Eye (tissue), 1 donor: ENCODE measurements around the gene GGTLC2.
A peak's percentile ranks its signal among the peaks of the same experiment; 100 is the strongest.
"Not testable (repeated sequence)": the region's sequence is repeated elsewhere in the genome, so short reads cannot be mapped to it uniquely, and the experiment has no call there.

Experiments
- DNase-seq: peaks from one replicate; pipeline ENCODE4 v3.0.0-alpha.2; 2015

GGTLC2 gene

DNA sequence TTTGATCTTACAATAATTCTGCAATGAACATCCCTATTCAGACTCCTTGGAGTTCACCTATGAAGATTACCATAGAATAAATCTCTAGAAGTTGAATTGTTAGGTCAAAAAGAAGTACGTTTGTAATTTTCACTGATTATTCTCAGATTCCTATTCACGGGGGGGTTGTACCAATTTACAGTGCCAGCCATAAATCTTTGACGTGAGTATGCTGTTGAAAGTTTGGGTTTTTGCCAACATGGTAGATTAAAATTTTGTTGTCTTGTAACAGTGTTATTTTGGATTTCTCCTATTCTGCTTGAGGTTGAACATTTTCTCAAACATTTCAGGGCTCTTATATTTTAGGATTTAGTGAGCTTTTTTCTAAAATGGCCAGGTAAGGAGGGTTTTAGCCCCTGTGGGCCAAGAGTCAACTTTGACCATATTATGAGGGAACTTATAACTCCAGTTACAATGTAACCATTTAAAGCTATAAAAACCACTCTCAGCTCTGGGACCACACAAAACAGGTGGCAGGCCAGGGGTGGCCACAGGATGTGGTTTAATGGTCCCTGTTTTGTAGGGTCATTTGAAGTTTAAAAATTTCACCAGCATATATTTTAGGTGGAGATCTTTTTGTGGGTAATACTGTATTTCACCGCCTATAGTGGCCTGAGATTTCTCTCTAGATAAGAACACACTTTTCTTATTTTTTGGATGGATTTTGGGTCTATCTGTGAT, 25.8 kb downstream of the GGTLC2 start:
- DNase-seq, result no peak

DNA sequence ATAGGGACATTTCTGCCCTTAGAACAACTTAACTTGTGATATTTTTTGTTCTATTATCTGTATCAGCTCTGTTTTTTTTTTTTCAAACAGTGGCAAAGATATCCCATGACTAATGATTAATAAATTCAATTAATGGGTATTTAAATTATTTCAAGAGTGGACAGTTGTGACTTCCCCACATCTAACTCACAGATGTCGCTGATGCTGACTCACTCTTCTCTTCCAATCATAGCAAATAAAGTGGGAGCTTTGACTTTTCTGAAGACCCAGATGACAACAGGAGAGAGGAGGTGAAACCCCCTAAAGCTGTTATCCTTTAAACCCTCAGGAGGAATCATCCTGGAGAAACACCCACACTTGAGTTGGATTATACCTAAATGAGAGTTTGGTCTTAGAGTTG, 27.1 kb downstream of the GGTLC2 start:
- DNase-seq, result no peak

DNA sequence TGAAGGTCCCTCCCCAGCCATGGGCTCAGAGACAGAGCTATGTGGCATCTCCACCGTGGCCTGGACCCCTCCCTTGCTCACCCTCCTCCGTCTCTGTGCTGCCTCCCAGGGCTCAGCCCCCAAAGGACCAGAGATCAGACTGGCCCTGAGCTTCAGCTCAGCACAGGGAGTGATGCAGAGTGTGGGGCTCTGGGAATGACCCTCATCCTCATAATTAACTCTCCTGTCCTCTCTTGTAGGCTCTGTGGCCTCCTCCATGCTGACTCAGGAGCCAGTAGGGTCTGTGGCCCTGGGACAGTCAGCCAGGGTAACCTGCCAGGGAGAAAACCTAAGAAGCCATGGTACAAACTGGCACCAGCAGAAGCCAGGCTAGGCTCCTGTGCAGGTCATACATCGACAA, 28.7 kb downstream of the GGTLC2 start:
- no peak for DNase-seq

DNA sequence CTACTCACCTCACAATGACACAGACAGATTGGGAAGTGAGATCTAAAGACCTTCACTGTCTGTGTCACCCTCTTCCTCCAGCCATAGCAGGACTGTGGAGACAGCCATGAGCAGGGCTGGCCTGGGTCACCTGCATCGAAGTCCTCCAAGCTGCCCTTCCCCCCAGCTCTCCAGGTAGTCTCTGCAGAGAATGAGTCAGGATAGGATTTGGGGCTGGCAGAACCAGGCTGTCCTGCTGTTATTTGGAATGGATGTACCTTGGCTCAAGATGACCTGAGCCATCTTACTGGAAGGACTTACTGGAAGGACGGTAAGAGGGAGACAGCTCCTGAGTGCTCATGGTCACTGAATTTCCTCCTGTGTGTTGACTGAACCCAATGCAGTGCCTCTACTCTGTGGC, 29.2 kb downstream of the GGTLC2 start:
- no peak for DNase-seq

DNA sequence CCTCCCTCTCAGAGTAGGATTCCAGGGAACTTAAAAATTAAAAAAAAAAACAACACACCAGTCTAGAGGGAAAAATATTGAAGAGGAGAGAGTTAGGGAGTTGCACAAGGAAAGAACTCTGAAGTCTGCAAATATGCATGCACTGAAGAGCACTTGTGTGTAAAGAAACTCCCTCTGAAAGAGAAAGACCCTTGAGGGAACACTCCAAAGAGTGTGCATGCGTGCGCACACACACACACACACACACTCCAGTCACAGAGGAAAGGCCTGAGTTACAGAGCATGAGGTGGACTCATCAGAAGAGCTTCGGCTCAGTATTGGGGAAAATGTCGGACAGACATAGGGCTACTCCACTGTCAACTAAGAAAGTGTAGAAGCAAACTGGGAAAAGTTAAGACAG, 30.1 kb downstream of the GGTLC2 start:
- no peak for DNase-seq

DNA sequence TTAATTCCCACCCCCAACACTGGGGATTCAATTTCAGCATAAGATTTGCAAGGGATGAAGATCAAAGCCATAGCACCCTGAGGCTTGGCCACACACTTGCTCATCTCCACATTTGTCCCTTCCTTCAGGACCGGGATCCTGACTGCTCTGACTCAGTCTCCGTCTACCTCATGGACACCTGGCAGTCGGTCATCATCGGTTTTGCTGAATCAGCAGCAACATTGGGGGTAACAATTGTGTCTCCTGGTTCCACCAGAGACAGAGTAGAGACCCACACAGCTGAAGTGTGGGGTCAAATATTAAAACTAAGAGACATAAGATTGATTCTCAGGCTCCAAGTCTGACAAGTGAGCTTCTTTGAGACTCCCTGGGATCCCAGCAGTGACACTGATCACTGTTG, 34.6 kb downstream of the GGTLC2 start:
- DNase-seq, result no peak

DNA sequence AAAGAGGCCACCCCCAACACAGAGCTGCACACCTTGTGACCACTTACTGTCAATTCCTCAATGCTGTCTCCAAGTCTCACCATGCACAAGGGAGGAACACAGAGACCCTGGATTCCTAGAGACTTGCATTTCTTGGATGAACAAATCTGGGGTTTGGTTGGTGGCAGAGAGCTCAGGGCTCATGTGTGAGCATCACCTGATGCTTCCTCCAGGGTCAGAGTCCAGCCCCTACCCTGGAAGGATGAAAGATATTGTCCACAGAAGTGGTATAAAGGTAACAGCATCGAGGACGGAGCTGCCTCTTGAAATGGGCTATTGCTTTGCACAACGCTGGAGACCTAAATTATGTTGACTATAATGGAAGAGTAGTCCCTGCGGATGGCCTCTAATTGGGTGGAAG, 36.0 kb downstream of the GGTLC2 start:
- DNase-seq, result no peak

DNA sequence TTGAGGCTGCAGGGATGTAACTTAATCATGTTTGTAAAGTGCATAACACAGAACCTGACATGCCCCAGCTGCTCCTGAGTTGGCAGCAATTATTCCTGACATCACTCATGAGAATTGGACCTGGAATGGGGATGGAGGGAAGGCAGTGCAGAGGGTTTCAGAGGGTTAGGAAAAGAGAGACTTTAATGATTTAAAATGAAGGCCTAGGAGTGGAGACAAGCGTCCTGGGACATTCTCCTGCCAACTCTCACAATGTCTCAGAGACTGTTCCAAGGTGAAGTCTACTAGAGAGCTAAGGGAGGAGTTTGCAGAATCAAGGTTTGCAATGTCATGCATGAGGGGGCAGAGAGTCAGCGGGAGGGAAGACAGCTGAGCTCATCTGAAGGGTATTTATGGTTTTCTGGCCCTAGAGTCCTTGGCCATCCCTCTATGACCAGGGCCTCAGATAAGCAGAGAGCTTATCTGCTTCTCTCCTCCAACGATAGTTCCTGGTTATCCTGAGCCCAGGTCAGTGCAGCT, 36.9 kb downstream of the GGTLC2 start:
- peak; percentile 49 for DNase-seq

DNA sequence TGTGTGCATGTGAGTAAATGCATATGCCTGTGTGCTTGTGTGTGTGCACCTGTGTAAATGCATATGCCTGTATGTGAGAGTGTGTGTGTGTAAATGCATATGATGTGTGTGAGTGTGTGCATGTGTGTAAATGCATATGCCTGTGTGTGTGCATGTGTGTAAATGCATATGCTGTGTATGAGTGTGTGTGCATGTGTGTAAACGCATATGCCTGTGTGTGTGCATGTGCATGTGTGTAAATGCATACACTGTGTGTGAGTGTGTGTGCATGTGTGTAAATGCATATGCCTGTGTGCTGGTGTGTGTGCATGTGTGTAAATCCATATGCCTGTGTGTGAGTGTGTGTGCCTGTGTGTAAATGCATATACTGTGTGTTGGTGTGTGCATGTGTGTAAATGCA, 37.8 kb downstream of the GGTLC2 start:
- DNase-seq, result no peak

DNA sequence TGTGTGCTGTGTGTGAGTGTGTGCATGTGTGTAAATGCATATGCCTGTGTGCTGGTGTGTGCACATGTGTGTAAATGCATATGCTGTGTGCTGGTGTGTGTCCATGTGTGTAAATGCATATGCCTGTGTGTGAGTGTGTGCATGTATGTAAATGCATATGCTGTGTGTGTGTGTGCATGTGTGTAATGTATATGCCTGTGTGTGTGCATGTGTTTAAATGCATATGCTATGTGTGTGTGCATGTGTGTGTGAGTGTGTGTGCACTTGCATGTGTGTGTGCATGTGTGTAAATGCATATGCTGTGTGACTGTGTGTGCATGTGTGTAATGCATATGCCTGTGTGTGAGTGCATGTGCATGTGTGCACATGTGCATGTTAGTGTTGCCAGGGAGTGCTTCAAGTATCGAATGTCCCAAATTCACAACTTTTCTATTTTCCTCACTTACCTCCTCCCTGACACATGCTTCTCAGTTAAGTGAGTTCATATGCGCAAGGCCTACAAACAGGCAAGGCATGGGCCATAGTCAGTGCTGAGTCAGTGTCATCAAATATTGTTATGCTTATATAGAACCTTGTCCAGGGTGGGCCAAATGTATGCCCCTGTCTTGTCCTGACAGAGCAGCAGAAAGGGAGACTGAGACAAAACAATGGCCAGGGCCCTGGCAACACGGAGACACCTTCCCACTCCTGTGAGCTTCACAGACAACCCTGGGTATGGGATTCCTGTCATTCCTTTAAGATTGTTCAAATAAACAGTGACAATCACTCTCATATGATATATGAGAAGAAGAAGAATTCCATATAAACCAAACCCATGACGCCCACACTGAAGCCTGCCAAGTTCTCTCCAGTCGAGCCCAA, 38.6 kb downstream of the GGTLC2 start:
- DNase-seq, result peak; percentile 21

DNA sequence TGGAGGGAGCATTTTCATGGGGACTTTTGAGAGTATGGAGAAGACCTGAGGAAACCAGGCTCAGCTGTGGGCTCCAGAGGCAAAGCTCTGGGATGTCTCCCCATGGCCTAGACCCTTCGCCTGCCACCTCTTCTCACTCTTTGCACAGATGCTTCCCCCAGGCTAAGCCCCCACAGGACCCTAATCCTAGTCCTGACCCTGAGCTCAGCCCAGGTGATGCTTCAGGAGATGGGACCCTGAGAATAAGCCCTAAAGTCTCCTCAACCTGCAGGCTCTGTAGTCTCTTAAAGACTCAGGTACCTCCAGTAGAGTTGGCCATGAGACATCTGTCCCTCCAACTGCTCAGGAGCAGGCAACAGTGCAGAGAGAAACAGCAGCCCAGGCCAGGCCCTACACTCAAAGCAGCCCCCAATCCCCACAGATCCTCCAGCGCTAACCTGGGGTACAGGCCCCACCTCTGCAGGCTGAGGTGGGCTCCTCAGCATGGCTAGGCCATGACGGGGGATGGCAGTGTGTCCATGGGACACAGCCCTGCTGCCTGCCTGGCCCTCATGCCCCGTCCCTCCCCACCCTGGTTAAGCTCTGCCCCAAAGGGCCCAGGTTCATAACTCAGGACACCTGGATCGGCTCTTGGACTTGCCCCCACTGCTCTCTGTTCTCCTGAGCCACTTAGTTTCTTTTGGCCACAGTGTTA, 39.4 kb downstream of the GGTLC2 start:
- no peak for DNase-seq

DNA sequence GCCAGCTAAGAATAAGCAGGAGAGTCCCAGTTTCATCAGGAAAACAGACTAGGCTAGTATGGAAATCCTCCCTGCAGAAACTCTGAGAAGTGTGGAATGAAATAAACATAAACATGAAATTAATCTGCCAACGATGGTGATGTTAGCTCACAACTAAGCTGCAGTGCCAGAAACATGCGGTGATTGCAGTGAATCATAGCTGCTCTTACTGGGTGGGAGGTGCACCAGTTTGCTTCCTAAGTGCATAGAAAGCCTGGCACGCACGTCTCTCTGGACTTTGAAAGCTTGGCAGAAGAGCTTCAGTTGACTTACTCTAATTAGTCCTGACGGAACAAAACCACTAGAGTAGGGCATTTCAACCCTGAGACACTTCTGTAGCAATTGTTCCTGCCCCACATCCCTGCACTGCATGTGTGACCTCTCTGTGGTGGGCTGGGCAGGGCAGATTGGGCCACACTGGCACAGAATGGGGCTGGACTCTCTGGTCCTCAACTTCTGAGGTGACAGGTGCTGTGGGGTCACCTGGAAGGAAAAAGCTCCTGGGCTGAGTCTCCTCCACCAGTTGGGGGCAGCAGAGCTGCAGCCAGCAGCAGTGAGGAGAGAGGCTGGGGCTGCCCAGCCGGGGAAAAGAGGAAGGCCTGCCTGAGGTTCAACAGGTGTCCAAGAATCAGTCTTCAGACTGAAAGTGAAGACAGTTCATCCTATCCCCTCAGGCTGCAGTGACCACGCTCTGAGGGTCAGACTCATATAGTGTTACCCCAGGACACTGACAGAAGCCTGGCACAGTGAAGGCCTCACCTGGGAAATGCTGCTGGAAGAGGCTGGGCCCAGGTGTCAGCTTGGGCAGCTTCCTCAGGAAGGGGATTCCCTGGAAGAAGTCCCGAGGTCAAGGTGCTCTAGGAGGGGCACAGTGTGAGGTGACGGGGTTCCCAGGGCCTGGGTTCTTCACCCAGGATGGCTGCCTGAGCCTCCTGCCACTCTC, 40.5 kb downstream of the GGTLC2 start:
- peak; percentile 32 for DNase-seq

DNA sequence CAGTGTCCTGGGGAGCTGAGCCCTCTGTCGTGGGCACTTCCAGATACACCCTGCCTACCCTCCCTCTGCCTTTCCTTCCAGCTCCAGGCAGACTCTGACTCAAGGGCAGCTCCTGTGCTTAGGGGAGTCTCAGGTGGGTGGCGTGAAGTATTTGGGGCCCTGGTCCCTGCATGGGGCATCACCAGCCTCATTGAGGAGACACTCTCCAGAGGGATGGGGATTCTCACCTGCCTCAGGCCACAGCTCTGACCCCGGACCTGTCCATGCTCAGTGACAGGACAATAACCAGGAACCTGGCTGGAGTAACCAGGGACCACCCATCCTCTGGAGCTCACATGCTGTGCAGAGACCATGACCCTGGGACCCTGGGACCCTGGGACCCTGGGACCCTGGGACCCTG, 41.2 kb downstream of the GGTLC2 start:
- DNase-seq, result no peak

DNA sequence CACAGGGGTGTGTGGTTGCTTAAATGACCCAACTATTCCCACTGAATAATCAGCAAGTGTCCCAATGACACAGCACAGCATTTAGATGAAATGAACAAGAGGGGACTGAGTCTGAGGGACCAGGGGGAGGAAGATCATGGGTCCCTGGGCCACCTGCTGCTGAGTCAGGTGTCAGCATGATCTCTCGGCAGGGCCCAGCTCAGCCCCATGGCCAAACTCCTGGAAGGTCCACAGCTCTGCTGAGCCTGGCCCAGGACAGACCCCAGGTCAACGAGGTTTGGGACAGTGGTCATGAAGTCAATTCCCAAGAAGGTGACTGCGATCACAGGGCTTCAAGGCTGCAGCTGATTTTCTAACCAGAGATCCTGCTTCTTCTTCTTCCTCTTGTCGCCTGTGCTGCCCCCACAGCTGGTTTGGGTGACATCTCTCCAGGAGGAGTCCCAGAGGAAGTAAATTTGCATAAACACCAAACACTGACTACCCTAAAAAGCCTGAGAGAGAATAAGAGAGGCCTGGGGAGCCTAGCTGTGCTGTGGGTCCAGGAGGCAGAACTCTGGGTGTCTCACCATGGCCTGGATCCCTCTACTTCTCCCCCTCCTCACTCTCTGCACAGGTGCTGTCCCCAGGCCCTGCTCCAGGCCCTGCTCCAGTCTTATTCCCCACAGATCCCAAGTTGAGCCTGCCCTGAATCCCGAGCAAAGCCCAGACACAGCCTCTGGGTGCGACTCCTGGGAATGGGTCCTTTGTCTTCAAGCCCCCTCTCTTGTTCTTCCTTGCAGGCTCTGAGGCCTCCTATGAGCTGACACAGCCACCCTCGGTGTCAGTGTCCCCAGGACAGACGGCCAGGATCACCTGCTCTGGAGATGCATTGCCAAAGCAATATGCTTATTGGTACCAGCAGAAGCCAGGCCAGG, 42.0 kb downstream of the GGTLC2 start:
- not testable (repeated sequence) for DNase-seq

DNA sequence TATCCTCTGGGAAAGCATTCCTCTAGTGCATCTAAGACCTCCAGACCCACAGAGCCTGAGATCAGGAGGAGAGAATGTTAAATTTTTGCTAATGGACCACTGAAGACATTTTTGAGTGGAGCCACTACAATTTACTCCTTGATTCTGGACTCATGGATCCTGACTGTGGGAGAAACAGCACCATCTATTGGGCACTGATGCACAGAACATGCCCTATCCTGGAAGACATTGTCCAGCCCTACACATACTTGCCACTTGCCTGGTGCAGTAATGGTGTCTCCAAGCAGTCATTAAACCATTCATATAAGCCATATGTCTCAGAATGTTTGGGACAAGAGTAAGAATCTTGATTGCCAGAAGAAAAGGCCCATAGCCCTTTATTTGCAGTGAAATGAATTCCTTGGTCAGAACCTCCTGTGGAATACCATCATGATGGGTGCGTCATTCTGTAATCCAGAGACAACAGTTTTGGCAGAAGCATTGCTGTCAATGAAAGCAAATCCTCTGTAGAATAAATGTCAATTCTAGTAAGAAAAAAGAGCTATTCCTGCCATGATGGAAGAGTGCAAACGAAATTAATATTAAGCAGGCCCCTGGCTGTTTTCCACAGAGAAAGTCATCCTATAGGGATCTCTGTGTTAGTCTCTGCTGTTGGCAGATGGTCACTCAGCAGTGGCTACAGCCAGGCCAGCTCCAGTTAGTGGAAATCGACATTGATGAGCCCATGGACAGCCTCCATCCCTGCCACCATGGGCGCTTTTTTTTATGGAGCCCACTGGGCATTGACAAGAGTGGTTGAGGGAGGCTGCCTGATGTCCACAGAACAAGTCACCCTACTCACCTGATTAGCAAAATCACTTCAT, 43.5 kb downstream of the GGTLC2 start:
- peak; percentile 83 for DNase-seq

DNA sequence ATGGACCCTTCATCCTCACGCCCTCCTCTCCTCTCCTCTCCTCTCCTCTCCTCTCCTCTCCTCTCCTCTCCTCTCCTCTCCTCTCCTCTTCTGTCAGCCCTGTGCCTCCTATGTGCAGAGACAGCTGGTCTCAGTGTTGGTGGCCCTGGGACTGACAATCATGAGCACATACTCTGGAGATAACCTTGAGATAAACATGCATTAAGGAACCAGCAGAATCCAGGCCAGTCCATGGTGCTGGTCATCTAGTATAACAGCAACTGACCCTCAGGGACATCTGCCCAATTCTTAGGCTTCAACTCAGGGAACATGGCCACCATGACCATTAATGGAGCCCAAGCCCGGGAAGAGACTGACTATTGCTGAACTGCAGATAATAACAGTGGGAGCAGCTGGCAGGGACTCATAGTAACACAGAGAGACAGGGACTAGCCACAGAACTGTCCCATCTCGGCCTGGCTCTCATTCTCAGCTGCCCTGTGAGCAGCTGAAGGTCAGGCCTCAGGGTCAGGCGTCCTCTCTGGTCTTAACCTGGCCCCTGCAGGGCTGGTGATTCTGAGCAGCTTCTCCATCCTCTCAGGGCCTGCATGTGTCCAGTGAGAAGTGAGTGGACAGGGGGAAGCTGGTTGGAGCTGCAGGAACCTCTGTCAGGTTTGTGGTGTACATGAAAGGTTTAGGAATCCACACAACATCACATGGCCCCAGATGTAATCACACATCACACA, 45.4 kb downstream of the GGTLC2 start:
- DNase-seq, result no peak

DNA sequence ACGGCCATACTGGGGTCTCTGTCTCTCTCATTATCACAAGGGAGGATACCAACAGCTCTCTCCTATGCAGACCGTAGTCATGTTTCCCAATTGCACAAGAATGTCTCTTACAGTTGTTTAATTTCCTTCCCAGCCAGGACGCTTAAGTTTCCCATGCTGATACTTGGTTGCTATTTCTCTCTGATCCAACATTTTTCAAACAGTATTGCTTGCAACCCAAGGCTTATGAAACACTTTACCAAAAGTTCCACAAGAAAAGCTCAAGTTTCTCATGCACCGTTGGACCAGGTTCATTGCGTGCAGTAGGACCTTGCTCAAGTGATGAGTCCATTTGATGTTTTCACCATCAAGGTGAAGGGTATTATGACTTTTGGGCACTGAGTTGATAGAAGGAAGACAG, 46.6 kb downstream of the GGTLC2 start:
- DNase-seq, result no peak

DNA sequence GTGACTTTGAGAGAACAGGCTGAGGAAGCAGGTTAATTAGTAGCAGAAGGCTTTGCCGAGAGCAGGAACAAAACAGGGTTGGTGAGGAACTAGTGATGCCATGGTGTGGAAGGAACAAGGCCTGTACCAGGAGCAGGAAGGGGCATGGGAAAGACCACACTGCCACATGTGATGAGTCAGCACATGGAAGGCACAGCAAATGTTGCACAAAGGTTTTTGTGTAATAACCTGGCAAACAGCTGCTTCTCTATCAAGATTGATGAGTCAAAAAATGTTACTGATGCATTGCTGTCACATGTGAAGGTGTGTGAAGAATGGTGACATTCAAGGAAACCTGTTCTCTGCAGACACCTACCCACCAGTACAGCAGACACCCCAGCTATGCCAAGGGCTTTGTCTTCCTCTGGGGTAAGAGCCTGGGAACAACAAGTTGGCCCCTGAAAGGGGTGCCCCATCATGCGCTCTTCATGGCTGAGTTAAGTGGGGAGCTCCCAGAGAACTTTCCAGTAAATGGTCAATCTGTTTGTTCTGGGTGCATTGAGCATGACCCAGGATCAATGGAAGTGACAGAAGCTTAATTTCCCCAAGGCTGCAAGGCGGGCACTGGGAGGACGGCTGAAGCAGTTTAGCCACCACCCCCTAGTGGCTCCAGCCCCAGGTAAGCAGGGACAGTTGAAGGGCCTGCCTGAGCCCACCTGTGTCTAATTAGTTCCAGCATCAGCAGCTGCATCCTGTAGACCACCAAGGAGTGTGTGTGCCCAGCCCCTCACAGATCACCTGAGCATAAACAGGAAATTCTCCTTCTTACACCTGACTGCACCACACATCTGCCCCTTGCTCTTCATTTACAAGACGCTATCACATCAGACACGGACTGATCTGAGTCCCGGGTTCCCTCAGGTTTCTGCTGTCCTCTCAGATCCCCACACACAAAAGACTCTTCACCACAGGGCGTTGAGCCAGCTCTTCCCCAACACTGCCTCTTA, 47.6 kb downstream of the GGTLC2 start:
- DNase-seq, result no peak
